OCI-LY7 (cell line): ENCODE data around the gene CCDC71L.

ENCODE experiments used
- CTCF ChIP-seq: fragments of 200-600 bp; sonication (generic); conservative IDR thresholded peaks from 2 replicates; pipeline ENCODE4 v1.5.1; 2014; ENCODE audit warnings: mild to moderate bottlenecking, antibody characterized with exemption, low read length, moderate library complexity, mixed read lengths
- EZH2phosphoT487 ChIP-seq: fragments of 200-600 bp; sonication (generic); IDR thresholded peaks from 2 replicates; pipeline ENCODE4 v1.6.1; 2018; ENCODE audit warnings: low read depth, borderline replicate concordance, mild to moderate bottlenecking, mixed run types, antibody characterized with exemption, low read length, moderate library complexity, mixed read lengths

GRCh38 chr7:106681815-106682495 is 21.0 kb upstream of the CCDC71L start:
- TF ChIP-seq CTCF (no peak), EZH2phosphoT487 (no peak)
